SIG-M5 treated with dmso at 0.1 percent for 504 hours (cell line): Measurements from ENCODE around the gene KIF22.
"Not testable (repeated sequence)": the region's sequence is repeated elsewhere in the genome, so short reads cannot be mapped to it uniquely, and the experiment has no call there.

Experiments
- DNase-seq: peaks from one replicate; lab custom pipeline; 2025; ENCODE audit not compliant: unreplicated experiment; lab: John Stamatoyannopoulos, UW

KIF22 gene

DNA sequence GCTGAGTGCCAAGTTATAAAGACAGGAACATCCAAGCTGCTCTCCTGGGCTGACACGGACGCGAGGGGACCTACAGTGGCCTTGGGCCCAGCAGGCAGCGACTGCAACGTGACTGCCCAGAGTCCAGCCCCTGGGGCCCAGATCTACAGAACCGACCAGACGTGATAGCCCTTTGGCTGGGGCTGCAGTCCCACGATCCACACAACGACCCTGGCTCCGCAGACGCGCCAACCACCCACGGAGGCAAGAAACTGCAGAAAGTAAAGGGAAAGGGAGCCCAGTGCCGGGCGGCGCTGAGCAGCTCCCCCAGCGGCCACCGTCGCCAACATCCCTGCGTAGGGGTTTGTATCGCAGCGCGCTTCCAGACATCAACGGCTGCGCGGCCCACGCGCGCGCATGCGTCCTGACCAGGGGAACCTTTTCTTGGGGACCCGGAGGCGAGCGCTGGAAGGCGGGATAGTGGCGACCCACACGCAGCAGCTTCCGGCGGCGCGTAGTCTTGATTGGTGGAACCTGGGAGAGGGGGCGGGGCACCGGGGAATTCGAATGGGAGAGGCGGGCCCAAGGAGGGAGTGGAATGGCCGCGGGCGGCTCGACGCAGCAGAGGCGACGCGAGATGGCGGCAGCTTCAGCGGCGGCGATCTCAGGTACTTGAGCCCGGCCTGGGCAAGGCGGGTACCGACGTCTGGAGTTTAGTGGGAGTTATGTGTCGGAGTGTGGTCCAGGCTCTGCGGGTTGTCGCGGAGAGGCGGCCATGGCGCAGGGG is at the start of gene KIF22:
KIF22 (plus strand) TSS at position 569 of the 766 bp plus-strand sequence; CDS start at position 578, 9 bp downstream.
- peak; percentile 97 for DNase-seq

DNA sequence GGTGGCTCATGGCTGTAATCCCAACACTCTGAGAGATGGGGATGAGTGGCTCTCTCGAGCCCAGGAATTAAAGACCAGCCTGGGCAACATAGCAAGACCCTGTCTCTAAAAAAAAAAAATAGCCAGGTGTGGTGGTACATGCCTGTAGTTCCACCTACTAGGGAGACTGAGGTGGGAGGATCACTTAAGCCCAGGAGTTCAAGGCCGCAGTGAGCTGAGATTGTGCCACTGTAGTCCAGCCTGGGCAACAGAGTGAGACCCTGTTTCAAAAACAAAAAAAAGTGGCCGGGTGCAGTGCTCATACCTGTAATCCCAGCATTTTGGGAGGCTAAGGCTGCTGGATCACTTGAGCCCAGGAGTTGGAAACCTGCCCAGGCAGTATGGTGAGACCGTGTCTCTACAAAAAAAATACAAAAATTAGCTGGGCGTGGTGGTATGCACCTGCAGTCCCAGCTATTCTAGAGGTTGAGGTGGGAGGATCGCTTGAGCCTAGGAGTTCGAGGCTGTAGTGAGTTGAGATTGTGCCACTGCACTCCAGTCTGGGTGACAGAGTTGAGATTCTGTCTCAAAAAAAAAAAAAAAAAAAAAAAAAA is 47.8 kb upstream of the KIF22 start:
- DNase-seq: no peak

DNA sequence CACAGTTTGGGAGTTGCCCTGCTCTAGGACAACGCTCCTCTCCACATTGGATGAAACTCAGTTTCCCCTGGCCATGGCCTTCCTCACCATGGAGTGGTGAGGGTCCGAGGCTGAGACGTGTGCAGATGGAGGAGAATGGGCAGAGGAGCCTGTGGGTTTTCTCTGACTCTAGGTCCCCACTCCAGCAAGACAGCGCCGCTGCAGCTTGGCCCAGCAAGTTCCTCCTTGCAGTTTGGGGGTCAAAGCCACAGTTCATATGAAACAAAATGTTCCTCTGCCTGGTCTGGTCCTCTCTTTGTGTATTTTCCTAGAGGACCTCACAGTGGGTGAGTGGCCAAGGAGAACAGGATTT is 47.1 kb upstream of the KIF22 start:
- no peak for DNase-seq

DNA sequence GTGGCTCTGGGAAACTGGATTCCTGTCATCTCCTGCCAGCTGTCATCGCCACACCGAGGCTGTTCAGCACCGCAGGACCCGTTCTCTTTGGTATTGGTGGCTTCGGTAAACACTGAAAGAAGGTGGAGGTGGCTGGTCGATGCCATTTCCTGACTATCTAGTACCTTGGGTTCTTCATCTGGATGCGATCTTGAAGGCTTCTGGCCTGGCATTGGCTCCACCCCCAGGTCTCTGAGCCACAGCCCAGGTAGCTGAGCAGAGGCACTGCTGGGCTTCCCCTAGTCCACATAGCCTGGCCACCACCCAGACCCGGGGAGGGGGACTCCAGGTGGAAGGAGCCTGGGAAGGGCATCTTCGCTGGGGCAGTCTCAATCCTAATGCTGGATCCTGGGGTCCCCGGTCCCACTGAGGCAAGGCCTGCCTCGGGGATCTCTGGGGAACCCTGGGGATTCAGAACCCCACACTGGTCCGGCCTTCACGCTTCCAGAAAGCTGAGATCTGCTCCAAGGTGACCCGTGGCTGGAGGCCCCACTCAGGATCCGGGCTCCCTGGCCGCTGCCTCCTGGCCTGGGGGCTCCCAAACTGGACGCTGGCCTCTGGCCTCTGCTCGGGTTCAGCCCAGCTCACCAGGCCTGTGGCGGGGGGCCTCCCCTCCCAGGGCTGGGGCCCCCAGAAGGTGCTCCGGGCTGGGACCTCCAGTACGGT is 46.6 kb upstream of the KIF22 start:
- no peak for DNase-seq

DNA sequence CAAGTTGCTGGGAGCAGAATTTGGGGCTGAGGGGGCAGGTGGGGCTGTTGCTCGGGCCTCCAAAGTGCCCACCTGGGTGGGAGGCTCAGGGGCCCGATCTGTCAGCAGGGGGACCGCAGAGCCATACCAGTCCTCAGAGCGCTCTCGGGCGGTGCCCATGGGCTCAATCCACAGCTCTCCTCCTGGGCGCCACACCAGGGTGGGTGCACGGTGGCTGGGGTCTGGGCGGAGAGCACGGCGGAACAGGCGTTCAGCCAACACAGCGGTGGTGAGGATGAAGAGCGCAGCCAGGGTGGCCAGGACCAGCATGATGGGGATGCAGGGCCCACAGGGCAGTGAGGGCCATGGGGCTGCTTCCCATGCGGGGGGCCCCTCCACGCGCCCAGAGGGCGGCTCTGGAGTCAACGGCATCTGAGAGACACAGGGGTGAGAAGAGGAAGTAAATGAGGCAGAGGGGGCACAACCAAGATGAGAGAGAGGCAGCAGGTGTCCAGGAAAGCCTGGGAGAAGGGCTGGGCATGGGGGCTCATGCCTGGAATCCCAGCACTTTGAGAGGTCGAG is 45.9 kb upstream of the KIF22 start:
- peak; percentile 59 for DNase-seq

DNA sequence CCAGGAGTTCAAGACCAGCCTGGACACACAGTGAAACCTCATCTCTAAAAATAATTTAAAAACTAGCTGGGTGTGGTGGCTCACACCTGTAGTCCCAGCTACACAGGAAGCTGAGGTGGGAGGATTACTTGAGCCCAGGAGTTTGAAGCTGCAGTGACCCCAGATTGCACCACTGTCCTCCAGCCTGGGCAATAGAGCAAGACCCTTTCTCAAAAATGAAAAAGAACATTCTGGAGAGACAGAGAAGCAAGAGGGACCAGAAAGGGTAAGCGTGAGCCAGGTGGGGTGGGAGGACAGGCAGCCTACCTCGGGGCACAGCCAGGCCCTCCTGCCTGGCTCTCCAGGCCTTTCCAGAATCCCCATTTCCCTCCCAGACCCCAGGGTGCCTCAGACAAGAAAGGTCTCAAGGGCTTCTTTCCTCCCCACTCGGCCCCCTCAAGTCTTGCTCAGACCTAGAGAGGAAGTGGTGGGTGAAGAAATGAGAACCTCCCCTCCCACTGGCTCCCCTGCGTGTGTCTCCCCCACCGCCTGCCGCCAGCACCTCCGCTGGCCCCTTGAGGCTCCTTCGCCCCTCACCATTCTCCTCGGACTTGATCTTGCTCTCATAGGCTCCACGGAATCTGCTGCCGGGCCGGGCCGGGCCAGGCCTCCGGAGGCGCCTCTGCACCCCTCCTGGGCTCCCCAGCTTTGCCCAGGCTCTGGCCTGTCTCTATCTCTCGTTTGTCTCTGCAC is 45.3 kb upstream of the KIF22 start:
- peak; percentile 94 for DNase-seq

DNA sequence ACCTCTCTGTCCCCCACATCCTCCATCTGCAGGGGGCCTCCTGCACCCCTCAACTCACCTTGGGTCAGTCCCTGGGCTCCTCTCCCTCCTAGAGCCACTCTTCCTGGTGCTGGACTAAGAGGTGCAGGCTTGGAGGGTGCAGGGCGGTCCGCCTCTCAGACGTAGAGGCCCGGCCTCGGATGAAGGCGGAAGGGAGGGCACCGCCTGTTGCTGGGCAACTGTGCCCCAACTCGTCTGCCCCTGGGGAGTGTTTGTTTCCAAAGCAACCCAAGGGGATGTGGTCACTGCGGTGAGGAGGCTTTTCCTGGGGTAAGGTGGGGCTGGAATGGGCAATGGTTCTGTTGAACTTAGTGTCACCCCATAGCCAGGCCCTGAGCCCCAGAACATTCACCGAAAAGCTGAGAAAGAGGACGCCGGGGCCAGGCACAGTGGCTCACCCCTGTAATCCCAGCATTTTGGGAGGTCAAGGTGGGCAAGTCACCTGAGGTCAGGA is 44.7 kb upstream of the KIF22 start, which contains the start of gene C16orf54:
C16orf54 (minus strand) TSS at position 138 of the 493 bp plus-strand sequence. CDS start 1,039 bp downstream, outside the sequence.
- DNase-seq: peak; percentile 94

DNA sequence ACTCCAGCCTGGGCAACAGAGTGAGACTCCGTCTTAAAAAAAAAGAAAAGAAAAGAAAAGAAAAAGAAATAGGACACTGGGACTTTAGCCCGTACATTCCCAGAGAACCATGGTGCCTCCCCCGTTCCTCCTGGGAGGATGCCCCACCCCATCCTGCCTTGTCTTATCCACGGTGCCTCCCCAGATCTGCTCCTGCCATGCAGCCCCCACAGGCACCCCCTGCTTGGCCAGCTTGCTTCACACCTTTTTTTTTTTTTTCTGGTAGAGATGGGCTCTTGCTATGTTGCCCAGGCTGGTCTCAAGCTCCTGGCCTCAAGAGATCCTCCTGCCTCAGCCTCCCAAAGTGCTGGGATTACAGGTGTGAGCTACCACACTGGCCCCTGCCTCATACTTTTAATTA is 44.0 kb upstream of the KIF22 start:
- DNase-seq: not testable (repeated sequence)

DNA sequence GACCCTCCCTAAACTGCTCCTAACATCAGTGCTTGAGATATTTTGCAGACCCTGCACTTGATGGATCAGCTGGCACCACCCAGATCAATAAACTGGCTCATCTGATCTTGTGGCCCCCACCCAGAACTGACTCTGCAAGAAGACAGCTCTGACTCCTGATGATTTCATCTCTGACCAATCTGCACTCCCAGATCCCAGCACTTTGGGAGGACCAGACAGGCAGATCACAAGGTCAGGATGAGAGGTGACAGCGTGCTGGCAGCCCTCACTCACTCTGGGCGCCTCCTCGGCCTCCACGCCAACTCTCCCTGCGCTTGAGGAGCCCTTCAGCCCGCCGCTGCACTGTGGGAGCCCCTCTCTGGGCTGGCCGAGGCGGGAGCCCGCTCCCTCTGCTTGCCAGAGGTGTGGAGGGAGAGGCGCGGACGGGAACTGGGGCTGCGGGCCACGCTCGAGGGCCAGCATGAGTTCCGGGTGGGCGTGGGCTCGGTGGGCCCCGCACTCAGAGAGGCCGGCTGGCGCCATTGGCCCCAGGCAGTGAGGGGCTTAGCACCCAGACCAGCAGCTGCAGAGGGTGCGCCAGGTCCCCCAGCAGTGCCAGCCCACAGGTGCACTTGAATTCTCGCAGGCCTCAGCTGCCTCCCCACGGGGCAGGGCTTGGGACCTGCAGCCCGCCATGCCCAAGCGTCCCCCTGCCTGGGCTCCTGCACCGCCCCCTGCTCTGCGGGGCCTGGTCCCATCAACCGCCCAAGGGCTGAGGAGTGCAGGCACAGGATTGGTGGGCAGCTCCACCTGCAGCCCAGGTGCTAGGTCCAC is 42.4 kb upstream of the KIF22 start:
- DNase-seq: no peak

DNA sequence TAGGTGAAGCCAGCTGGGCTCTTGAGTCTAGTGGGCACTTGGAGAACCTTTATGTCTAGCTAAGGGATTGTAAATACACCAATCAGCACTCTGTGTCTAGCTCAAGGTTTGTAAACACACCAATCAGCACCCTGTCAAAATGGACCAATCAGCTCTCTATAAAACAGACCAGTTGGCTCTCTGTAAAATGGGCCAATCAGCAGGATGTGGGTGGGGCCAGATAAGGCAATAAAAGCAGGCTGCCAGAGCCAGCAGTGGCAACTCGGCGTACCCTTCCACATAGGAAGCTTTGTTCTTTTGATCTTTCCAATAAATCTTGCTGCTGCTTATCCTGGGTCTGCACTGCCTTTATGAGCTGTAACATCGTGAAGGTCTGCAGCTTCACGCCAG is 41.8 kb upstream of the KIF22 start:
- DNase-seq: not testable (repeated sequence)

DNA sequence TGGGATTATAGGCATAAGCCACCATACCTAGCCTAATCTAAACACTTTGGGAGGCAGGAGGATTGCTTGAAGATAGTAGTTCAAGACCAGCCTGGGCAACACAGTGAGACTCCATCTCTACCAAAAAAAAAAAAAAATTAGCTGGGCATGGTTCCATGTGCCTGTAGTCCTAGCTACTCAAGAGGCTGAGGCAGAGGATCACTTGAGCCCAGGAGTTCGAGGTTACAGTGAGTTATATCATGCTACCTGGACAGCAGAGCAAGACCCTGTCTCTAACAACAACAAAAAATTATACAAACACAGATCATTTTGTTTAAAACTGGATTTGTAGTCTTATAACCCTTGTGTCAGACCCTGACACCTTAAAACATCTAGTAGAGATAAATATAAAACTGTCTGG is 37.0 kb upstream of the KIF22 start:
- no peak for DNase-seq

DNA sequence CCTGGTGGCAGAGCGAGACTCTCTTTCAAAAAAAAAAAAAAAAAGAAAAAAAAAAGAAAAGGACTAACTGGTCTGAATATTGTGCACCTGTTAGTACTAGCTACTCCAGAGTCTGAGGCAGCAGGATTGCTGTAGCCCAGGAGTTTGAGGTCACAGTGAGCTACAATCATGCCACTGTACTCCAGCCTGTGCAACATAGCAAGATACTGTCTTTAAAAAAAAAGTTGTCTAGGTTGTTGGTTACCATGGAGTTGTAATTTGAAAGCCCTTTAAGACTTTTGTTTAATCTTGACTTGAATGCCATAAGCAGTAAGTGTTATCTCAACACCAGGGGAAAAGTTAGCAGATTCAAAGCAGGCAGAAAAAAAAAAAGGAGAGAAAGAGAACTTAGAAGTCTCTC is 33.9 kb upstream of the KIF22 start:
- no peak for DNase-seq

DNA sequence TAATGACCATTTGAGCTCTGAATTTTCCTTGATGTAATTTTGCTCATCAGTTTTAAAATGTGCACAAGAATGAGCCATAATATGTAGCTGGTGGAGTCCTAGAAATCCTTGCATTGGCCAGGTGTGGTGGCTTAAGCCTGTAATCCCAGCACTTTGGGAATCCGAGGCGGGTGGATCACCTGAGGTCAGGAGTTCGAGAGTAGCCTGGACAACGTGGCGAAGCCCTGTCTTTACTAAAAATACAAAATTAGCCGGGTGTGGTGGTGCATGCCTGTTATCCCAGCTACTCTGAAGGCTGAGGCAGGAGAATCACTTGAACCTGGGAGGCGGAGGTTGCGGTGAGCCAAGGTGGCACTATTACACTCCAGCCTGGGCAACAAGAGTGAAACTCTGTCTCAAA is 33.5 kb upstream of the KIF22 start:
- not testable (repeated sequence) for DNase-seq

DNA sequence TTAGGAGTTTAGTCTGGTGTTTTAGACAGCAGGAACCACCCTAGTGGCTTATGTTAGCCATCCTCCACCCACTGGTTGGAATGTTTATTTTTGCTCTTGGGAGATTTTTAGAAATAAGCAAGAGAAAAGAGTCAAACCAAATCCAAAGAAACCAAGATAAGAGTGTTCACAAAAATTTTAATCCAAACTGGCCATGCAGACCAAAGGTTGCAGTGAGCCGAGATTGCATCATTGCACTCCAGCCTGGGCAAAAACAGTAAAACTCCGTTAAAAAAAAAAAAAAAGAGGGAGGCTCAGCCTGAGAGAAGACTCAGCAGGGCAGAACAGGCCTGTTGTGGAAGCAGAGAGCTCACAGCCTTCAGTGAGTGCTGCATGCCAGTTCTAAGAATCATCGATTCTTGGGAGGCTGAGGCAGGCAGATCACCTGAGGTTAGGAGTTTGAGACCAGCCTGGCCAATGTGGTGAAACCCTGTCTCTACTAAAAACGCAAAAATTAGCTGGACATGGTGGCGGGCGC is 32.5 kb upstream of the KIF22 start:
- no peak for DNase-seq

DNA sequence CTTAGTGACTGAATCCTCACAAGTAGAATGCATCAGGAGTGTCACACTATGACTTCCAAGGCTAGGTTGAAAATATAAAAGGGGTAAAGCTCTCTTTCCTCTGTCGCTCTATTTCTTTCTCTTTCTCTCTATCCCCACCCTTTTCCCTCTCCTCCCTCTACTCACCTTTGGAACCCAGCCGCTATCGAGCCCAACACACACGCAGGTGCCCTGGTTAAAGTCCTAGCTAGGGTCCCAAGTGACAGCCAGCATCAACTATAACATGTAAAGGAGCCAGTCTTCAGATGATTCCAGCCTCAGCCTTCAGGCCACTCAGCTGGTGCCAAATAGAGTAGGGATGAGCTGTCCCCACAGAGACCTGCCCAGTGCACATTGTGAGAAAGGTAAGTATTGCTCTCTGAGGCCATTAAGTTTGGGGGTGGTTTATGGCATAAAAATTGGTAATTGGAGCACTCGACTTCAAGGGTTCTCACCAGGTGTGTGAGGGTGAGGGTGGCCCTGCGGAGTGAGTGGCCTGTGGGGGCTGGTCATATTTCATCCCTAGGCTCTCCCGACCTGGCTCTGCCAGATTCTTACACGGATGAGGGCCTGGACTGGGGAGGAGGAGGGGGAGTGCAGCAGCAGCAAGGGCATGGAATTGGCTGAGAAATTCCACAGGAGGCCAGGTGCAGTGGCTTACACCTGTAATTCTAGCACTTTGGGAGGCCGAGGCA is 29.8 kb upstream of the KIF22 start:
- no peak for DNase-seq

DNA sequence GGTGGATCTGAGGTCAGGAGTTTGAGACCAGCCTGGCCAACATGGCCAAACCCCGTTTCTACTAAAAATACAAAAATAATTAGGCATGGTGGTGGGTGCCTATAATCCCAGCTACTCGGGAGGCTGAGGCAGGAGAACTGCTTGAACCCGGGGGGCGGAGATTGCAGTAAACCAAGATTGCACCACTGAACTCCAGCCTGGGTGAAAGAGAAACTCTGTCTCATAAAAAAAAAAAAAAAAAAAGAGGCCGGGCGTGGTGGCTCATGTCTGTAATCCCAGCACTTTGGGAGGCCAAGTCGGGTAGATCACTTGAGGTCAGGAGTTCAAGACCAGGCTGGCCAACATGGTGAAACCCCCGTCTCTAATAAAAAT is 29.3 kb upstream of the KIF22 start:
- not testable (repeated sequence) for DNase-seq

DNA sequence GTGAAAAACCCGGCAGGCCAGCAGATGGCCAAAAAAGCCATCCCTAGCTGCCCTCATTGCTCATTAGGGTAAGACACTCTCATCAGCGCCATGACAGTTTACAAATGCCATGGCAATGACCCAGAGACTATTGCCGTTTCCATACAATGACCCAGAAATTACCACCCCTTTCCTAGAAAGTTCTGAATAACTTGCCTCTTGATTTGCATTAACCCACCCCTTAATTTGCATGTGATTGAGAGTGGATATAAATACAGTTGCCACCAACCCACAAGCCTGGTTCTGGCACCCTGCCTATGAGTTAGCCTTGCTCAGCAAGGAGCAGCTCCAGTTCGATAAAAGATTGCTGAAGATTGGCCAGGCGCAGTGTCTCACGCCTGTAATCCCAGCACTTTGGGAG is 28.7 kb upstream of the KIF22 start:
- DNase-seq: no peak

DNA sequence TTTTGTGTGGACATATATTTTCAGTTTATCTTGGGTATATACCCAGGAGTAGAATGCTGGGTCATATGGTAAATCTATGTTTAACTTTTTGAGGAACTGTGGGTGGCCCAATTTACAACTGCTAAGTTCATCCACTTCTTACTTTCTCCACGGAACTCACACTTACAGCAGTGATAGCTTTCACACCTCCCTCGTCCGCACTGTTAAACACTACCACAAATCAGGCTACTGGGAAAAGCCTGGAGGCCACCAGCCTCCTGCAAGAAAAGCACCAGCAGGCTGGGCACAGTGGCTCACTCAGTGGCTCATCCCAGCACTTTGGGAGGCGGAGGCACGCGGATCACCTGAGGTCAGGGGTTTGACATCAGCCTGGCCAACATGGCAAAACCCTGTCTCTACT is 27.2 kb upstream of the KIF22 start:
- DNase-seq: no peak
